ENCODE results near the gene NXPH4. TPM values are rescaled to one million over a fixed set of nuclear protein-coding genes. Genes with fewer than 3 reads are reported as not detected.

NXPH4 gene
- 0.82 and 0.90 TPM in 2 replicates for total RNA-seq

DNA sequence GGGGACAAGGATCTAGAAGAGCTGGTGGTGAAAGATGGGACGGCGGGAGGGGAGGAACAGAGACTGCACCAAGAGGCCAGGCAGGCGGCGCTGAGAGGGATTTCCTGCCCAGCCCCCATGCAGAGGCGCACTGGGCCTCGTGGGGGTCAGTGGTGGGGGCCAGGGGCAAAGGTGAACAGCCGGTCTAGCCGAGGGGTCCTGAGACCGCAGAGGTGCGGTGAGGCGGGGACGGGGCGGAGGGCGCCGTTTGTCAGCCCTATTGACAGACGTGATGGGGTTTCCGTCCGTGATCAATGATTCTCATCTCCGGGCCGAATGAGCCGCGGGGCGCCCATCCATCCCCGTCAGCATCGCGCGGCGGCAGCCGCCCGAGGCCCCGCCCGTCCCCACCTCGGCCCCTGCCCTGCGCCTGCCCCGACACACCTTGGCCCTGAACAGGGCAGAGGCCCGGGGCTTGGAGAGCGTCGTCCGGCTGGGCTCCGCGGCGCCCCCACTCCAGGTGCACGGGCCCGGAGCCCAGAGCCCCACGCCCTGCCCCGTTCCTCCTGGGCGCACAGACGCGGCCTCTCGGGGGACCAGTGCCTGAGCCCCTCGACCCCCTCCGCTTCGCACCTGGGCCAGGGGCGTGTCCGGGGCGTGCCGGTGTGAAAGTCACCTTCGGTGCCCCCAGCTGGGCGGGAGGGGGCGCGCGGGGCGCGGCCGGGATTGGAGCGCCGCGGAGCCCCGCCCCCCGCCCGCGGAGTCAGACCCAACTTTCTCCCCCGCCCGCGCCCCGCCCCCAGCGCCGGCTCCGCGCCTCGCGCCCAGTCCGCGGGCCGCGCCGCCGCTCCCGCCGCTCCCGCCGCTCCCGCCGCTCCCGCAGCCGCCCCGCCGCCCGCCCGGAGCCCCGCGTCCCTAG lies at the start of gene NXPH4:
Gene NXPH4 (plus strand): TSS at position 781 of the 898 bp plus-strand sequence. CDS start 176 bp downstream, outside the sequence.
- Mint-ChIP-seq H3K27ac (peak within 1 kb of the TSS; percentile 15), H3K27me3 (ENCODE audit: low read depth) (peaks cover 65% of the 10 kb centered on the region), H3K4me1 (ENCODE audit: low read depth) (peaks cover 35% of the 10 kb centered on the region), H3K9me3 (no peaks in the 10 kb centered on the region), H3K4me3 (ENCODE audit: low read depth) (peak within 1 kb of the TSS; percentile 78), H3K36me3 (ENCODE audit: low read depth) (no peaks in the 10 kb centered on the region)
- peak; percentile 42 for DNase-seq (ENCODE audit: low spot score)
- intact Hi-C loops (cut with micrococcal nuclease) = no loop called here

DNA sequence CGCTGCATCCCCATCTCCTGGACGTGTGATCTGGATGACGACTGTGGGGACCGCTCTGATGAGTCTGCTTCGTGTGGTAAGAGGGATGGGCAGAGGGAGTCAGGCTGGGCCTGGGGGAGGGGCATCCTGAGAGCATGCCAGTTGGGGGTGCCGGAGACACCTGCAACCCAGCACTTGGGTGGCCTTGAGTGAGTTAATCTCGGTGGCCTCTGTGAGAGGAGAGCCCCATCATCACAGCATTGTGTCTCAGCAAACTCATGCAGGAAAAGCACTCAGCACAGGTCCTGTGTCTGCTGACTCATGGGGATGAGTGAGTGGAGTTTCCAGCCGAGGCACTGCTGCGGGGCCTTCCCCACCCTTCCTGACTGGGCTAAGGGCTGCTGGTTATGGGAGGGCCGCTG lies 49.6 kb upstream of the NXPH4 start:
- H3K27ac Mint-ChIP-seq = no peak overlapping the region
- no peaks in the 10 kb centered on the region for H3K27me3 Mint-ChIP-seq (ENCODE audit: low read depth)
- H3K9me3 Mint-ChIP-seq = no peaks in the 10 kb centered on the region
- H3K4me3 Mint-ChIP-seq (ENCODE audit: low read depth) = no peak overlapping the region
- DNase-seq (ENCODE audit: low spot score) = no peak
- intact Hi-C loops (cut with micrococcal nuclease) = no loop called here
- H3K4me1 Mint-ChIP-seq (ENCODE audit: low read depth) = peaks cover 6% of the 10 kb centered on the region
- H3K36me3 Mint-ChIP-seq (ENCODE audit: low read depth) = no peaks in the 10 kb centered on the region

DNA sequence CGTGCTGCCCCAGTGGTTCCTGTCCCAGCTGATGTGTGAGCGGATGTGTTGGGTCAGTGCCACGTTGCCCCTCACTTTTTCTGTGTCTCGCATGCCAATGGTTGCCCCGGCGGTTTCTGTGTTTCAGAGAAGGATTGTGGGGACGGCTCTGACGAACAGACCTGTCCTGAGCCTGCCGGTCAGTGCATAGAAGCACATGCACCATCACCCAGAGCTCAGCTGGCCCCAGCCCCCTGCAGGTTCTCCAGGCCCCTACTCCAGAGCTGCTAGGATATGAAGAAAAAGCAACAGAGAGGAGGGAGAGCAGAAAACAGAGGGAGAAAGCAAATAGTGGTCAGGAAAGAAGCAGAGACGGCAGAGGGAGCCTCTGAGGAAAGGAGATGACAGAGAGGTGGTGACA lies 48.5 kb upstream of the NXPH4 start:
- Mint-ChIP-seq H3K4me1 (ENCODE audit: low read depth) (peaks cover 6% of the 10 kb centered on the region), H3K9me3 (no peaks in the 10 kb centered on the region), H3K36me3 (ENCODE audit: low read depth) (no peaks in the 10 kb centered on the region), H3K27ac (no peak overlapping the region), H3K27me3 (ENCODE audit: low read depth) (no peaks in the 10 kb centered on the region), H3K4me3 (ENCODE audit: low read depth) (no peak overlapping the region)
- intact Hi-C loops (cut with micrococcal nuclease) = no loop called here
- DNase-seq (ENCODE audit: low spot score) = no peak

DNA sequence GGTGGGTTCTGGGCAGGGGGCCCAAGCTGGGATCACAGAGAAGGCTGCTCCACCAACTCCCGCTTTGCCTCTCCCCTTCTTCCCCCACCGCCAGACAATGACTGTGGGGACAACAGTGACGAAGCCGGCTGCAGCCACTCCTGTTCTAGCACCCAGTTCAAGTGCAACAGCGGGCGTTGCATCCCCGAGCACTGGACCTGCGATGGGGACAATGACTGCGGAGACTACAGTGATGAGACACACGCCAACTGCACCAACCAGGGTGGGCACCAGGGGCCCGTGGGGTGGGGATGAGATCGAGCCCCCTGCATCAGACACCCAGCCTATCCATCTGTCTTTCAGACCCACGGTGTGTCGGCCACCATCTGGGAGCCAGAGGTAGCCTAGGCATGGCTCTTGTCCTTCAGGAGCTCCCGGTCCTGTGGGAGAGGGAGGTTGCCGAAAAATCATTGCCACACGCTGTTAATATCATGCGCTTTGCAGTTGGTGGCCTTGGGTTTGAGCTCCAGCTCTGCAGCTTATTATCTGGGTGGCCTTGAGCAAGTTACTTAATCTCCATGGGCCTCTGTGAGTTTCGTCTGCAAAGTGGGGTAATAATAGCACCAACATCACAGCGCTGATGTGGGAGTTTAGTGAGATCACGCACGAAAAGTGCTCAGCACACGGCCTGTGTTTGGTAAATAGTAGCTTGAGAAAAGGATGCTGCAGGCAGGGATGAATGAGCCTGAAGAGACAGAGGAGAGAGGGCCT lies 47.4 kb upstream of the NXPH4 start:
- intact Hi-C loops (cut with micrococcal nuclease) = no loop called here
- no peak overlapping the region for H3K4me3 Mint-ChIP-seq (ENCODE audit: low read depth)
- H3K4me1 Mint-ChIP-seq (ENCODE audit: low read depth) = peaks cover 6% of the 10 kb centered on the region
- H3K27ac Mint-ChIP-seq = no peak overlapping the region
- no peaks in the 10 kb centered on the region for H3K36me3 Mint-ChIP-seq (ENCODE audit: low read depth)
- DNase-seq (ENCODE audit: low spot score) = no peak
- no peaks in the 10 kb centered on the region for H3K9me3 Mint-ChIP-seq
- no peaks in the 10 kb centered on the region for H3K27me3 Mint-ChIP-seq (ENCODE audit: low read depth)

GRCh38 chr12:57169969-57170368 lies 46.6 kb upstream of the NXPH4 start:
- intact Hi-C loops (cut with micrococcal nuclease) = no loop called here
- DNase-seq (ENCODE audit: low spot score) = no peak
- H3K4me3 Mint-ChIP-seq (ENCODE audit: low read depth) = no peak overlapping the region
- H3K27ac Mint-ChIP-seq = no peak overlapping the region
- peaks cover 6% of the 10 kb centered on the region for H3K4me1 Mint-ChIP-seq (ENCODE audit: low read depth)
- no peaks in the 10 kb centered on the region for H3K9me3 Mint-ChIP-seq
- H3K27me3 Mint-ChIP-seq (ENCODE audit: low read depth) = no peaks in the 10 kb centered on the region
- H3K36me3 Mint-ChIP-seq (ENCODE audit: low read depth) = no peaks in the 10 kb centered on the region

DNA sequence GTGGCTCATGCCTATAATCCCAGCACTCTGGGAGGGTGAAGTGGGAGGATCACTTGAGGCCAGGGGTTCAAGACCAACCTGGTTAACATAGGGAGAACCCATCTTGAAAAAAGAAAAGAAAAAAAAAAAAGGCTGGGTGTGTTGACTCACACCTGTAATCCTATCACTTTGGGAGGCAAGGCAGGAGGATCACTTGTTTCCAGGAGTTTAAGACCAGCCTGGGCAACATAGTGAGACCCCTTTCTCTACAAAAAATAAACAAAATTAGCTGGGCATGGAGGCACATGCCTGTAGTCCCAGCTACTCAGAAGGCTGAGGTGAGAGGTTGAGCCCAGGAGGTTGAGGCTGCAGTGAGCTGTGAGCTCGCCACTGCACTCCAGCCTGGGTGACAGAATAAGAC lies 46.2 kb upstream of the NXPH4 start:
- no peak for DNase-seq (ENCODE audit: low spot score)
- H3K4me3 Mint-ChIP-seq (ENCODE audit: low read depth) = no peak overlapping the region
- intact Hi-C loops (cut with micrococcal nuclease) = no loop called here
- H3K4me1 Mint-ChIP-seq (ENCODE audit: low read depth) = peaks cover 6% of the 10 kb centered on the region
- no peaks in the 10 kb centered on the region for H3K27me3 Mint-ChIP-seq (ENCODE audit: low read depth)
- H3K36me3 Mint-ChIP-seq (ENCODE audit: low read depth) = no peaks in the 10 kb centered on the region
- H3K27ac Mint-ChIP-seq = no peak overlapping the region
- no peaks in the 10 kb centered on the region for H3K9me3 Mint-ChIP-seq

- peaks cover 6% of the 10 kb centered on the region for H3K4me1 Mint-ChIP-seq (ENCODE audit: low read depth)
- H3K27ac Mint-ChIP-seq = no peak overlapping the region
- no peaks in the 10 kb centered on the region for H3K9me3 Mint-ChIP-seq
- H3K4me3 Mint-ChIP-seq (ENCODE audit: low read depth) = no peak overlapping the region
- intact Hi-C loops (cut with micrococcal nuclease) = no loop called here
- H3K27me3 Mint-ChIP-seq (ENCODE audit: low read depth) = no peaks in the 10 kb centered on the region
- no peaks in the 10 kb centered on the region for H3K36me3 Mint-ChIP-seq (ENCODE audit: low read depth)
- DNase-seq (ENCODE audit: low spot score) = no peak
Observed at GRCh38 chr12:57170927-57171326, 45.7 kb upstream of the NXPH4 start.

DNA sequence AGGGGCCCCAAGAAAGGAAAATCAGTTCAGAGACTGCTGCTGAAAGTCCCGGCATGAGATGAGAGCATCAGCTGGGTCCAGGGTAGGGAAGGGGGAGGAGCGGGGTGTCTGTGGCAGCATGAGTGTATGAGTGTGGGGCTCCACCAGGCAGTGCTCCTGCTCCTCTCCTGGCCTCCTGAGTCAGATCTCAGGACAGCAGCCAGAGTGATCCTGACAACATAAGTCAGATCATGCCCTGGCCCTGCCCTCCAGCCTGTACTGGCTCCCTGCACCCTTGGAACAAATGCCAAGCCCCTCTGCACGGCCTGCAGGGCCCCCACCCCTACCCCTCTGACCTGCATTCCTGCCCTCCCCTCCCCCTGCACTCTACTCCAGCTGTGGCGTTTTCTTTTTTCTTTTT lies 44.9 kb upstream of the NXPH4 start:
- Mint-ChIP-seq H3K27ac (no peak overlapping the region), H3K27me3 (ENCODE audit: low read depth) (no peaks in the 10 kb centered on the region), H3K36me3 (ENCODE audit: low read depth) (no peaks in the 10 kb centered on the region), H3K9me3 (no peaks in the 10 kb centered on the region), H3K4me3 (ENCODE audit: low read depth) (no peak overlapping the region), H3K4me1 (ENCODE audit: low read depth) (peaks cover 3% of the 10 kb centered on the region)
- intact Hi-C loops (cut with micrococcal nuclease) = loop anchor here (2.0 kb wide), 1 partner anchor 47 kb away; no protein-coding TSS in a partner anchor
- no peak for DNase-seq (ENCODE audit: low spot score)

GRCh38 chr12:57173089-57173488 lies 43.5 kb upstream of the NXPH4 start:
- DNase-seq (ENCODE audit: low spot score) = no peak
- no peaks in the 10 kb centered on the region for H3K9me3 Mint-ChIP-seq
- H3K4me1 Mint-ChIP-seq (ENCODE audit: low read depth) = no peaks in the 10 kb centered on the region
- no peak overlapping the region for H3K4me3 Mint-ChIP-seq (ENCODE audit: low read depth)
- no peaks in the 10 kb centered on the region for H3K36me3 Mint-ChIP-seq (ENCODE audit: low read depth)
- no peaks in the 10 kb centered on the region for H3K27me3 Mint-ChIP-seq (ENCODE audit: low read depth)
- H3K27ac Mint-ChIP-seq = no peak overlapping the region
- intact Hi-C loops (cut with micrococcal nuclease) = loop anchor here (2.0 kb wide), 1 partner anchor 48 kb away; no protein-coding TSS in a partner anchor

DNA sequence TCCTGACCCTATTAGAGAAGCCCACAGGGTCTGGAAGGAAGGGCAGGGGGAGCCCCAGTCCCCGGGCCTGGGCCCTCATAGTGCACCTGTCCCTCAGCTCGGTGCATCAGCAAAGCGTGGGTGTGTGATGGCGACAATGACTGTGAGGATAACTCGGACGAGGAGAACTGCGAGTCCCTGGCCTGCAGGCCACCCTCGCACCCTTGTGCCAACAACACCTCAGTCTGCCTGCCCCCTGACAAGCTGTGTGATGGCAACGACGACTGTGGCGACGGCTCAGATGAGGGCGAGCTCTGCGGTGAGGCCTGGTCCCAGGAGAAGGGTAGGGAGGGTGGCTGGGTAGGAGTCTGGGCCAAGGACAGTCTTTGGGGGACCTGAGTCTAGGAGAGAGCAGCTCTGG lies 42.9 kb upstream of the NXPH4 start:
- Mint-ChIP-seq H3K36me3 (ENCODE audit: low read depth) (no peaks in the 10 kb centered on the region), H3K4me3 (ENCODE audit: low read depth) (no peak overlapping the region), H3K4me1 (ENCODE audit: low read depth) (no peaks in the 10 kb centered on the region), H3K9me3 (no peaks in the 10 kb centered on the region), H3K27me3 (ENCODE audit: low read depth) (no peaks in the 10 kb centered on the region), H3K27ac (no peak overlapping the region)
- DNase-seq (ENCODE audit: low spot score) = no peak
- intact Hi-C loops (cut with micrococcal nuclease) = loop anchor here (2.0 kb wide), 1 partner anchor 49 kb away; no protein-coding TSS in a partner anchor

- Mint-ChIP-seq H3K9me3 (no peaks in the 10 kb centered on the region), H3K4me1 (ENCODE audit: low read depth) (no peaks in the 10 kb centered on the region), H3K27ac (no peak overlapping the region), H3K27me3 (ENCODE audit: low read depth) (no peaks in the 10 kb centered on the region), H3K4me3 (ENCODE audit: low read depth) (no peak overlapping the region), H3K36me3 (ENCODE audit: low read depth) (no peaks in the 10 kb centered on the region)
- DNase-seq (ENCODE audit: low spot score) = peak; percentile 23
- intact Hi-C loops (cut with micrococcal nuclease) = no loop called here
Observed at GRCh38 chr12:57175428-57176138, 41.0 kb upstream of the NXPH4 start.

- no peaks in the 10 kb centered on the region for H3K27me3 Mint-ChIP-seq (ENCODE audit: low read depth)
- no peak for DNase-seq (ENCODE audit: low spot score)
- H3K36me3 Mint-ChIP-seq (ENCODE audit: low read depth) = no peaks in the 10 kb centered on the region
- H3K4me1 Mint-ChIP-seq (ENCODE audit: low read depth) = no peaks in the 10 kb centered on the region
- H3K27ac Mint-ChIP-seq = no peak overlapping the region
- no peaks in the 10 kb centered on the region for H3K9me3 Mint-ChIP-seq
- intact Hi-C loops (cut with micrococcal nuclease) = no loop called here
- no peak overlapping the region for H3K4me3 Mint-ChIP-seq (ENCODE audit: low read depth)
Observed at GRCh38 chr12:57176139-57176477, 40.5 kb upstream of the NXPH4 start.

All from activated T-helper 2 cell treated with anti-CD3 and anti-CD28 coated beads, Interferon-gamma antibody, Interleukin-2, Interleukin-4, amounts not matched to agents 10 μg/mL and 5 μg/mL and 100 μg/mL, durations not matched to agents 14 hours and 24 hours and 36 hours (primary cell).